ENCODE data around the gene PRPF19.

DNA sequence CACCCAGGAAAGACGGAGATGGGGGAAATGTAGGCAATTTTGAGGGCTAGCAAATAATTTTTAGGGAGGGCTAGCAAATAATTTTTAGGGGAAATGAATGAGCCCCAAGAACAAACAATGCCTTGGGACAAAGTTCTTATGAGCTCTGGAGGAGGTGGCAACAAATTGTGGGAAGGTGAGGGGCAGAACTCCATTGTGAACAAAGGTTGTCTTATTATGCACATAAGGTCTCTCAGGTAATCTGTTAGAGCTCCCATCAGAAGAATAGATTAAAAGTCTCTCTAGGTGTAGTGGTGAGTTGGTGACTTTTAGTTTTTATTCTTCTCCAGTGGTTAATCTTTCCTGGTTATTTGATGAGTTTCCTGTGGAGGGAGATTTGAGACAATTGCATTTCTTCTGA is 2.4 kb upstream of the PRPF19 start:
- no peak for TF ChIP-seq EZH2 (IDR thresholded peaks at IDR 0.05)
- TF ChIP-seq, protein P1, sequence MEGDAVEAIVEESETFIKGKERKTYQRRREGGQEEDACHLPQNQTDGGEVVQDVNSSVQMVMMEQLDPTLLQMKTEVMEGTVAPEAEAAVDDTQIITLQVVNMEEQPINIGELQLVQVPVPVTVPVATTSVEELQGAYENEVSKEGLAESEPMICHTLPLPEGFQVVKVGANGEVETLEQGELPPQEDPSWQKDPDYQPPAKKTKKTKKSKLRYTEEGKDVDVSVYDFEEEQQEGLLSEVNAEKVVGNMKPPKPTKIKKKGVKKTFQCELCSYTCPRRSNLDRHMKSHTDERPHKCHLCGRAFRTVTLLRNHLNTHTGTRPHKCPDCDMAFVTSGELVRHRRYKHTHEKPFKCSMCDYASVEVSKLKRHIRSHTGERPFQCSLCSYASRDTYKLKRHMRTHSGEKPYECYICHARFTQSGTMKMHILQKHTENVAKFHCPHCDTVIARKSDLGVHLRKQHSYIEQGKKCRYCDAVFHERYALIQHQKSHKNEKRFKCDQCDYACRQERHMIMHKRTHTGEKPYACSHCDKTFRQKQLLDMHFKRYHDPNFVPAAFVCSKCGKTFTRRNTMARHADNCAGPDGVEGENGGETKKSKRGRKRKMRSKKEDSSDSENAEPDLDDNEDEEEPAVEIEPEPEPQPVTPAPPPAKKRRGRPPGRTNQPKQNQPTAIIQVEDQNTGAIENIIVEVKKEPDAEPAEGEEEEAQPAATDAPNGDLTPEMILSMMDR (IDR thresholded peaks at IDR 0.05), result no peak
- no peak for TF ChIP-seq EZH2phosphoT487 (IDR thresholded peaks at IDR 0.05)

Measured in neural progenitor cell (in vitro differentiated cells).